ENCODE measurements around the gene MRPL19. TPM values are rescaled to one million over a fixed set of nuclear protein-coding genes. Genes with fewer than 3 reads are reported as not detected.

Gene MRPL19
- total RNA-seq, 1 experiment from 2014 or later: 73.0 TPM

DNA sequence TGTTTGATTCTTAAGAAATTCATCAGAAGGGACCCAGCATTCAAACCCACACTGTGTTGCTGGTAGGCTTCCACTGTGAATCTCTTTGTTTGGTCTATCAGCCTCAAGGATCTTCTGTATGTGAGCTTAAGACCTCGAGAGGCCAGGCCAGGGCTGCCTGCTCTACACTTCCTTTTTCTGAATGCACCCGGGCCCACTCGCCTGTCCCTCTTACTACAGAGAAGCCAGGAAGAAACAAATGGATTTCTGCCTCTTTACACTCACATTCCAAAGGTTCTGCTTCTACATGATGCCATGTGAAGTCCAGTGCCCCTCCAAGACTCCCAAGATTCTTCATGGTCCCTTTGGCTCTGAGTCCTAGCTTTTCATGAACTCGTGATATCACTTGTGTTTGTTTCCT, 25.4 kb upstream of the MRPL19 start:
- Mint-ChIP-seq H3K27me3 (ENCODE audit: low read depth) (peaks cover 6% of the 10 kb centered on the region), H3K4me1 (no peaks in the 10 kb centered on the region), H3K36me3 (ENCODE audit: insufficient read depth in 1 of 3, low read depth in 3 of 3) (no peaks in the 10 kb centered on the region; a peak in 1 of 7 replicates), H3K9me3 (peaks cover 0 to 8% of the 10 kb centered on the region in 2 experiments; a peak in 2 of 5 replicates), H3K27ac (no peak overlapping the region), H3K4me3 (no peak overlapping the region)
- Histone ChIP-seq H2BK5ac (ENCODE audit: insufficient read length, low read length) (no peak overlapping the region), H2AK5ac (ENCODE audit: insufficient read length, low read length) (no peak overlapping the region), H3K9me3 (ENCODE audit: control insufficient read depth, low read depth, low read length) (no peaks in the 10 kb centered on the region), H4K8ac (replicated peaks; ENCODE audit: insufficient read length, low read depth, low read length) (no peak overlapping the region), H3K4ac (ENCODE audit: low read depth, low read length) (no peak overlapping the region), H2AFZ (ENCODE audit: low read length) (no peak overlapping the region), H3K79me2 (ENCODE audit: insufficient read depth, low read length) (no peaks in the 10 kb centered on the region), H4K91ac (ENCODE audit: insufficient read length, low read depth, low read length) (no peak overlapping the region), H3K27ac (ENCODE audit: insufficient read length, low read depth, low read length) (no peak overlapping the region), H4K5ac (ENCODE audit: insufficient read length, low read depth, low read length) (no peak overlapping the region), H3K4me2 (ENCODE audit: insufficient read depth, insufficient read length, low read length) (no peak overlapping the region), H2BK12ac (ENCODE audit: insufficient read length, low read depth, low read length) (no peak overlapping the region), H4K20me1 (ENCODE audit: control insufficient read depth, insufficient read depth, insufficient read length) (no peaks in the 10 kb centered on the region), H3K27me3 (ENCODE audit: insufficient read depth, low read length) (no peaks in the 10 kb centered on the region), H3K4me1 (ENCODE audit: insufficient read depth, low read length) (no peaks in the 10 kb centered on the region), H3K79me1 (ENCODE audit: insufficient read depth, low read depth, low read length, poor library complexity, severe bottlenecking) (no peaks in the 10 kb centered on the region), H3K14ac (ENCODE audit: insufficient read depth, low read length) (no peak overlapping the region), H2BK120ac (ENCODE audit: low read depth, low read length, poor library complexity, severe bottlenecking) (no peak overlapping the region), H2BK20ac (ENCODE audit: low read depth, low read length, poor library complexity, severe bottlenecking) (no peak overlapping the region), H3T11ph (ENCODE audit: low read length) (no peak overlapping the region), H3K23ac (ENCODE audit: insufficient read length, low read depth, low read length) (no peak overlapping the region), H3K18ac (ENCODE audit: insufficient read length, low read depth, low read length) (no peak overlapping the region), H3K56ac (ENCODE audit: insufficient read length, low read depth, low read length) (no peak overlapping the region), H3K9ac (ENCODE audit: extremely low read depth, insufficient read length, low read length) (no peak overlapping the region), H2BK15ac (ENCODE audit: low read depth, low read length) (no peak overlapping the region), H3K23me2 (ENCODE audit: insufficient read length, low read depth, low read length, poor library complexity, severe bottlenecking) (no peaks in the 10 kb centered on the region)
- TF ChIP-seq, protein P1, sequence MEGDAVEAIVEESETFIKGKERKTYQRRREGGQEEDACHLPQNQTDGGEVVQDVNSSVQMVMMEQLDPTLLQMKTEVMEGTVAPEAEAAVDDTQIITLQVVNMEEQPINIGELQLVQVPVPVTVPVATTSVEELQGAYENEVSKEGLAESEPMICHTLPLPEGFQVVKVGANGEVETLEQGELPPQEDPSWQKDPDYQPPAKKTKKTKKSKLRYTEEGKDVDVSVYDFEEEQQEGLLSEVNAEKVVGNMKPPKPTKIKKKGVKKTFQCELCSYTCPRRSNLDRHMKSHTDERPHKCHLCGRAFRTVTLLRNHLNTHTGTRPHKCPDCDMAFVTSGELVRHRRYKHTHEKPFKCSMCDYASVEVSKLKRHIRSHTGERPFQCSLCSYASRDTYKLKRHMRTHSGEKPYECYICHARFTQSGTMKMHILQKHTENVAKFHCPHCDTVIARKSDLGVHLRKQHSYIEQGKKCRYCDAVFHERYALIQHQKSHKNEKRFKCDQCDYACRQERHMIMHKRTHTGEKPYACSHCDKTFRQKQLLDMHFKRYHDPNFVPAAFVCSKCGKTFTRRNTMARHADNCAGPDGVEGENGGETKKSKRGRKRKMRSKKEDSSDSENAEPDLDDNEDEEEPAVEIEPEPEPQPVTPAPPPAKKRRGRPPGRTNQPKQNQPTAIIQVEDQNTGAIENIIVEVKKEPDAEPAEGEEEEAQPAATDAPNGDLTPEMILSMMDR (conservative IDR thresholded peaks at IDR 0.05): no peak
- WGBS (ENCODE audit: extremely low coverage, insufficient read length, low lambda C conversion rate): no CpG with 5 or more reads among the region's 4 CpGs
- no peak for DNase-seq
